T-helper 1 cell treated with Interleukin-12 subunit alpha and Interleukin-12 subunit beta and Interleukin-4 antibody, amounts not matched to agents 30 ng/mL and 1 ng/mL, for 36 hours (primary cell): Measurements from ENCODE around the gene ESPL1. TPM values are rescaled to one million over a fixed set of nuclear protein-coding genes. Genes with fewer than 3 reads are reported as not detected.

ENCODE experiments used
- intact Hi-C: fragments of 100-400 bp; cut with micrococcal nuclease; formaldehyde crosslinking; loops from one replicate; pipeline ENCODE4 v1.15.1; 2024
- total RNA-seq: library from RNA; stranded (reverse); gene quantifications from 2 replicates; pipeline ENCODE4 v1.2.3, GENCODE V29; 2022

Gene ESPL1
- total RNA-seq, 1 donor from 2014 or later, result 58.2 TPM

GRCh38 chr12:53255996-53256395 lies 12.1 kb upstream of the ESPL1 start:
- intact Hi-C loops, result no loop called here

- intact Hi-C loops, result no loop called here
These were observed 9.3 kb upstream of the ESPL1 start for GRCh38 chr12:53258541-53259539.

DNA sequence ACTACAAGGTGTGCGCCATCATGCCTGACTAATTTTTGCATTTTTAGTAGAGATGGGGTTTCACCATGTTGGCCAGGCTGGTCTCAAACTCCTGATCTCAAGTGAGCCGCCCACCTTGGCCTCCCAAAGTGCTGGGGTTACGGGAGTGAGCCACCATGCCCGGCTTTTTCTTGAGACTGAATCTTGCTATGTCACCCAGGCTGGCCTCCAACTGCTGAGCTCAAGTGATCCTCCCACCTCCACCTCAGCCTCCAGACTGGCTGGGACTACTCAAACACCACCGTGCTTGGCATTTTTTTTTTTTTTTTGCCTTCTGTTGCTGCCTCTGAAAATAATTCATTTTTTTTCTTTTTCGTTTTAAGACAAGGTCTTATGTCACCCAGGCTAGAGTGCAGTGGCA lies 8.2 kb upstream of the ESPL1 start:
- intact Hi-C loops, result no loop called here

DNA sequence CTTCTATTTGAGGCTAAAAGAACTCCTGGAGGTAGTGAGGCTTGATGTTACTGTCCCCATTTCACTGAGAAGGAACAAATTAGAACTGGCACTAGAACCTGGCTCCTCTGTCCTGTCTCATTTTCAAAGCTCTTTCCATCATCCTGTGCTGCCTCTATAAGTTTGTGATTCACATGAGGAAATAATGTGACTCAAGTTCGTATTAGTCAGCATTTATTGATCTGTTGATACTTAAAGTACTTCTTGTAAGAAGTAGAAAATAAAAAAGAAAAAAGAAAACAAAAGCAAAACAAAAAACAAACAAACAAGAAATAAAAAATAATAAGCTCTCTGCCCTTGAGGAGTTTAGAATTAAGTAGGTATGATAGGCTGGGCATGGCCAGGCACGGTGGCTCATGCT lies 2.3 kb upstream of the ESPL1 start:
- intact Hi-C loops, result no loop called here

DNA sequence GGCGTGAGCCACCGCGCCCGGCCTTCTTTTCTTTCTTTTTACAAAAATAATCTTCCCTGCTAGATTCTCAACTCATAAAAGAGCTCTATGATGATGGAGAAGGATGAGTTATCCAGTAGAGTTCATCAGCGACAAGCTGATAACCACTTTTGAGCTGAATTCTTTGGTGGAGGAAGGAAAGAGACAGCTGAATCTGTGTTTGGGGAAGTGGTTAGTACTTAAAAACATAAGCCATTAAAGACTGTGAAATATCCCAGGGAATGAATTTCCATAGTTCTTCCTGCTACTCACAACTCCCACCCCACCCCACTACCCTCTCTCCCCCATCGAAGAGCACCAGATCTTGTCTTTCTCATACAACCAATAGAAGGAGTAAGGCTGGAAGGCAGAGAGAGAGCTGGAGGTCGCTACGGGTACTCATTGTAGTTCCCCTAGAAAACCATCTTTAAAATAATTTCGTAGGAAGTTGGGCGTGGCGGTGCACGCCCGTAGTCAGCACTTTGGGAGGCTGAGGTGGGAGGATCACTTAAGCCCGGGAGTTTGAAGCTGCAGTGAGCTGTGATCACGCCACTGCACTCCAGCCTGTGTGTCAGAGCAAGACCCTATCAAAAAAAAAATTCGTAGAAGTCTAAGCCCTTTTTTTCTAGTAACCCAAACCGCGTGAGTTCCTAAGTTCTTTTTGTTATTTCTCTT lies 647 bp upstream of the ESPL1 start:
- intact Hi-C loops, result no loop called here

DNA sequence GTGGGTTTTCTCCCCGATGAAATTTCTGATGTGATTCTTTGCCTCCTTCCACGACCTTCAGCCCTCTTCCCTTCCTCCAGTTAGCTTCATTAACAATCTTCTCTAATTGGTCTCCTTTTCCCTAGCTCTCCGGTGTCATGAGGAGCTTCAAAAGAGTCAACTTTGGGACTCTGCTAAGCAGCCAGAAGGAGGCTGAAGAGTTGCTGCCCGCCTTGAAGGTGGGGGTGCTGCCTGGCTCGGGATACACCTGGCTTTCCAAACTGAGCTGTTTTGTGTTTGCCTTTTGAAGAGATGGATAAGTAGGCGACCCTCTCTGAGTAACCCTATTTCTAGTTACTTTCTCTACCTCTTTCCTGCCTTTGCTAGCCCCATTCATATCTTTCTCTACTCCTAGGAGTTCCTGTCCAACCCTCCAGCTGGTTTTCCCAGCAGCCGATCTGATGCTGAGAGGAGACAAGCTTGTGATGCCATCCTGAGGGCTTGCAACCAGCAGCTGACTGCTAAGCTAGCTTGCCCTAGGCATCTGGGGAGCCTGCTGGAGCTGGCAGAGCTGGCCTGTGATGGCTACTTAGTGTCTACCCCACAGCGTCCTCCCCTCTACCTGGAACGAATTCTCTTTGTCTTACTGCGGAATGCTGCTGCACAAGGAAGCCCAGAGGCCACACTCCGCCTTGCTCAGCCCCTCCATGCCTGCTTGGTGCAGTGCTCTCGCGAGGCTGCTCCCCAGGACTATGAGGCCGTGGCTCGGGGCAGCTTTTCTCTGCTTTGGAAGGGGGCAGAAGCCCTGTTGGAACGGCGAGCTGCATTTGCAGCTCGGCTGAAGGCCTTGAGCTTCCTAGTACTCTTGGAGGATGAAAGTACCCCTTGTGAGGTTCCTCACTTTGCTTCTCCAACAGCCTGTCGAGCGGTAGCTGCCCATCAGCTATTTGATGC lies 797 bp downstream of the ESPL1 start:
- intact Hi-C loops, result loop anchor here (1.0 kb wide), 10 partner anchors 17 to 232 kb away; partner anchors contain the start of genes AAAS, CSAD, MYG1 and PFDN5

- intact Hi-C loops, result no loop called here
These were observed 6.3 kb downstream of the ESPL1 start for GRCh38 chr12:53274445-53274844.

DNA sequence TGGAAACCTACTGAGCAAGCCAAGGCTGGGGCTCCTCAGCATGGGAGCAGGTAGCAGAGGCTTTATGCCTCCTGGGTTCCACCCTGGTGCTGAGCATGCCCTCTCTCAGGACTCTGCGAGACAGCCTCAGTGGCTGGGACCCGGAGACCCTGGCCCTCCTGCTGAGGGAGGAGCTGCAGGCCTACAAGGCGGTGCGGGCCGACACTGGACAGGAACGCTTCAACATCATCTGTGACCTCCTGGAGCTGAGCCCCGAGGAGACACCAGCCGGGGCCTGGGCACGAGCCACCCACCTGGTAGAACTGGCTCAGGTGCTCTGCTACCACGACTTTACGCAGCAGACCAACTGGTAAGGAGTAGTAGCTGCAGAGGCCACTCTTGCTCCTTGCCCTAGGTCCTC lies 8.4 kb downstream of the ESPL1 start:
- intact Hi-C loops, result no loop called here

DNA sequence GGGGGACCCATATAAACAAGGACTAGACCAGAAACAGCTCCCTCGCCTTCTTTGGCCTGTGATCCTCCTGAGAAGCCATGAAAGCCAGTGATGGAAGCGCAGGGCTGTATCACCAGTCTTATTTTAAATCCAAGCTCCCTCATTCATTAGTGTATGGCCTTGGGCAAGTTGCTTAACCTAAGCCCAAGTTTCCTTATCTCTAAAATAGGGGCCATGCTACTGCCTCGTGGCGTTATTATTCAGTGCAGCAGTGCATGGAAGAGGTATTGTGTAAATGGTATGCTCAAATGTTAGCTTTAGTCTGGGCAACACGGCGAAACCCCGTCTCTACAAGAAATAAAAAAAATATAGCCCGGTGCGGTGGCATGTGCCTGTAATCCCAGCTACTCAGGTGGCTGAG lies 9.9 kb downstream of the ESPL1 start:
- intact Hi-C loops, result no loop called here

GRCh38 chr12:53279283-53279869 lies 11.3 kb downstream of the ESPL1 start:
- intact Hi-C loops, result no loop called here

DNA sequence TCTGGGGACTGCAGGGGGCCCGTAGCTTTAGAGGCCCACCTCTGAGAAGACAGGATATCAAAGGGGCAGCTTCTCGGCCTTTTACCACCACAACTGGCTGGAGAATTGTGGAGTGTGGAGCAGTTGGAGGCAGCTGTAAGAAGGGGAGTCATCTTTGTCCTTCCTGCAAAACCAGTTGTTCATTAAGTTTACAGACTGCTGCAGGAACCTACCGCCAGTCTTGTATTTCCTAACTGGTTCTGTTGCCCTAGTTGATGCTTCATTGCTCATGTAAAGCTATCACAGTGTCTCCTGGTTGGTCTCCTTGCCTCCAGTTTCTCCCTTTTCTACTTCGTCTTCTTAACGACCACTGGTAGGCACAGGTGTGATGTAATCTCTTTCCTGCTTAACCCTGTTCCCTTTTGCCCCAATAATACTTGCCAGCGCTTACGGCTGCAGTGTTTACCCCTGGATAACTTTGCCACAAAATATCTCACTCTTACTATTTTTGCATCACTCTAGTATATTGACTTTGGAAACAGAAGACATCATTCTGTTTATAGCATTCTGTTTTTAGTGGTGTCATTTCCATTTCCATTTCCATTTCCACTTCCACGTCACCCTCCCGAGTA lies 11.9 kb downstream of the ESPL1 start:
- intact Hi-C loops, result no loop called here

DNA sequence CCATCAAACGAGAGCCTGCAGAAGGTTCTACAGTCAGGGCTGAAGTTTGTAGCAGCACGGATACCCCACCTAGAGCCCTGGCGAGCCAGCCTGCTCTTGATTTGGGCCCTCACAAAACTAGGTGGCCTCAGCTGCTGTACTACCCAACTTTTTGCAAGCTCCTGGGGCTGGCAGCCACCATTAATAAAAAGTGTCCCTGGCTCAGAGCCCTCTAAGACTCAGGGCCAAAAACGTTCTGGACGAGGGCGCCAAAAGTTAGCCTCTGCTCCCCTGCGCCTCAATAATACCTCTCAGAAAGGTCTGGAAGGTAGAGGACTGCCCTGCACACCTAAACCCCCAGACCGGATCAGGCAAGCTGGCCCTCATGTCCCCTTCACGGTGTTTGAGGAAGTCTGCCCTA lies 18.3 kb downstream of the ESPL1 start:
- intact Hi-C loops, result loop anchor here (2.0 kb wide), 1 partner anchor 66 kb away; no protein-coding TSS in a partner anchor

GRCh38 chr12:53287741-53288216 lies 19.7 kb downstream of the ESPL1 start:
- intact Hi-C loops, result loop anchor here (1.0 to 2.0 kb wide), 5 partner anchors 19 to 128 kb away; partner anchors contain the start of gene ESPL1

DNA sequence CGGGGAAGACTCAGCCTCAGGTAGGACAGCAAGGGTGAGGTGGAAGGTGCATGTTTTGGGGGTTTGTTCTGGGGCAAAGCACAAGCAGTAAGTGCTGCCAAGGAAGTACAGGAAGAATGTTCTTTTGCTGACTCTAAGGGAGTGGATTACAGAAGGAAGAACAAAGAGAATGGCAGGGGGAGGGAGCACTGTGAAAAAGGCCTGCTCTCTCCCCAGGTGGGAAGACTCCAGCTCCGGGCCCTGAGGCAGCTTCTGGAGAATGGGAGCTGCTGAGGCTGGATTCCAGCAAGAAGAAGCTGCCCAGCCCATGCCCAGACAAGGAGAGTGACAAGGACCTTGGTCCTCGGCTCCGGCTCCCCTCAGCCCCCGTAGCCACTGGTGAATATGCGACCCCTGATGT lies 20.2 kb downstream of the ESPL1 start:
- intact Hi-C loops, result no loop called here

DNA sequence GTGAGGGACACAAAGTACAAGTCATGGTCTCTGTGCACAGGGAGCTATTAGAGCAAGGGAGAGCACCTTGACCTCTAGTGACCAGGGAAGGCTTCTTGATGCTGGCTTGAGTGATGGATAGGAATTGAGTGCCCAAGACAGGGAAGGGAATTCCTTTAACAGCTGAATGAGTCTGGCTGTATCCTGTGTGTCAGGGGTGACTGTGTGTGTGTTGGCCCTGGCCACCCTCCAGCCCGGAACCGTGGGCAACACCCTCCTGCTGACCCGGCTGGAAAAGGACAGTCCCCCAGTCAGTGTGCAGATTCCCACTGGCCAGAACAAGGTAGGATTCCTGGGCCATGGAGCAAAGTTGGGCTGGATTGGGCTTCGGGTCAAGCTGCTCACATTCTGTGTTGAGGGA lies 21.8 kb downstream of the ESPL1 start:
- intact Hi-C loops, result no loop called here

- intact Hi-C loops, result no loop called here
These were observed 22.6 kb downstream of the ESPL1 start for GRCh38 chr12:53290661-53291060.

DNA sequence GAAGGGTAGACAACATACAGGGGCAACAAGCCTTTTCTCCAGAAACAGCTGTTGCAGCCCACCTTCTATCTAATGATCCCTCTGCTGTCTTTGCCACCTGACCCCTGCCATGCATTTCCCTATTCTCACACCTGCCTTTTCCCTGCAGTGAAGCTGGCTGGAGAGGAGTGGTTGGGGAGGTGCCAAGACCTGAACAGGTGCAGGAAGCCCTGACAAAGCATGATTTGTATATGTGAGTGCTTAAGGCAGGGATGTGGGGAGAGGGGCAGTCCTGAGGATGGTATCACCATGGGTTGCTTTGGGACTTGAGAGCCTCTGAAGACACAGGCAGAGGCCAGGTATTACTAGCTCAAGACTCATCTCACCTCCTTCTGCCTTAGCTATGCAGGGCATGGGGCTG lies 24.3 kb downstream of the ESPL1 start:
- intact Hi-C loops, result no loop called here

DNA sequence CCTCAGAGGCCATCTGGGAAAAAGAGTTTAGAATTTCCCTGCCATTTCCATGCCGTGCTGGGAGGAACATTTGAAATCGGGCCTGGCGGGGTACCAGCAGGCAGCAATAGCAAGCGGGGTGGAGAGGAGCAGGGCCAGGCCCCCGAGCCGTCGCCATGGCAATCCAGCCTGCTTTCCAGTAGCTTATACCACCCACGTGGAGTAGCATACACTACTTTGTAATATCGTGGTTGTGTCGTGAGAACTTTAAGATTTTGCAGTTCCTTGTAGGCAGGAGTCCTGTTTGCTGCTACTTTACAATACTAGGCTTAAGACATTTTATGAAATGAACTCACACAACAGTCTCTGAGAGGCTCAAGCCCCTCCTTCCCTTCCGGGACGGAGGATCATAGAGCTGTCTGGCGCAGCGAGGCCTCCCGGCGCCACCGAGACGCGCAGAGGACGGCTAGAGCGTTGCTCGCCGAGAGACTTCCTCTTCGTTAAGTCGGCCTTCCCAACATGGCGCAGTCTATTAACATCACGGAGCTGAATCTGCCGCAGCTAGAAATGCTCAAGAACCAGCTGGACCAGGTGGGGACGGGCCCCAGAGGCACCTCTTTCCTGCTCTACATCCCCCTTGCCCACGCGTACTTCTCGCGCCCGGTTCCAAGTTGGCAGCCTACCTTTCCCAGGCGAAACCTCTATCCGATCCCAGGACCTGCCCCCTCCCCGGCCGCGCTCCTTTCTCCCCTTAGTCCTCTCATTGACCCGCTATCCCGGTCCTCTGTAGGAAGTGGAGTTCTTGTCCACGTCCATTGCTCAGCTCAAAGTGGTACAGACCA lies 27.2 kb downstream of the ESPL1 start, which contains the start of gene PFDN5:
Gene PFDN5 (plus strand): TSS at position 473 of the 821 bp plus-strand sequence. CDS start 26 bp downstream, at position 499.
- intact Hi-C loops, result loop anchor here (1.0 to 2.0 kb wide), 13 partner anchors 26 to 229 kb away; partner anchors contain the start of genes AAAS, CSAD, ESPL1 and PRR13

- intact Hi-C loops, result loop anchor here (1.0 to 2.0 kb wide), 13 partner anchors 25 to 230 kb away; partner anchors contain the start of genes AAAS, CSAD, ESPL1 and PRR13
These were observed 27.8 kb downstream of the ESPL1 start for GRCh38 chr12:53295891-53296219.
